ENCODE measurements around the gene MPV17L.
"Not testable (repeated sequence)": the region's sequence is repeated elsewhere in the genome, so short reads cannot be mapped to it uniquely, and the experiment has no call there.

DNA sequence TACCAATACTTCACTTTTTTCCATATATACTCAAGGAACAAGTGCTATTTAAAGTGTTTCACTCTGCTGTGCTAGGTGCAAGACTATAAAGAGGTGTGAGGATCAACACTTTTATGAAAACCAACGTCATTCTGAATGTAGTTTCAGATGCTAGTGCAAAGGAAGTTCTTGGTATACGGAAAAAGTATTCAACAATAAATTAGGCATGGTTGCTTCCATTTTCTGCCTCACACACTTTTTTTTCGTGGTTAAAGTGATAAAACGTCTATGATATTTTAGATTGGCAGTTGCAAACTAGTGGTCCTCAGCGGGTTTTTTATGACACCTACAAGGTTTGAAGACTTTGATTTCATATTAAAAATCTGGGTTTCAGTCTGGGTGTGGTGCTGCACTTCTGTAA lies 5.6 kb upstream of the MPV17L start:
- TF ChIP-seq POLR2A (IDR thresholded peaks at IDR 0.05), result not testable (repeated sequence)
- TF ChIP-seq, protein P1, sequence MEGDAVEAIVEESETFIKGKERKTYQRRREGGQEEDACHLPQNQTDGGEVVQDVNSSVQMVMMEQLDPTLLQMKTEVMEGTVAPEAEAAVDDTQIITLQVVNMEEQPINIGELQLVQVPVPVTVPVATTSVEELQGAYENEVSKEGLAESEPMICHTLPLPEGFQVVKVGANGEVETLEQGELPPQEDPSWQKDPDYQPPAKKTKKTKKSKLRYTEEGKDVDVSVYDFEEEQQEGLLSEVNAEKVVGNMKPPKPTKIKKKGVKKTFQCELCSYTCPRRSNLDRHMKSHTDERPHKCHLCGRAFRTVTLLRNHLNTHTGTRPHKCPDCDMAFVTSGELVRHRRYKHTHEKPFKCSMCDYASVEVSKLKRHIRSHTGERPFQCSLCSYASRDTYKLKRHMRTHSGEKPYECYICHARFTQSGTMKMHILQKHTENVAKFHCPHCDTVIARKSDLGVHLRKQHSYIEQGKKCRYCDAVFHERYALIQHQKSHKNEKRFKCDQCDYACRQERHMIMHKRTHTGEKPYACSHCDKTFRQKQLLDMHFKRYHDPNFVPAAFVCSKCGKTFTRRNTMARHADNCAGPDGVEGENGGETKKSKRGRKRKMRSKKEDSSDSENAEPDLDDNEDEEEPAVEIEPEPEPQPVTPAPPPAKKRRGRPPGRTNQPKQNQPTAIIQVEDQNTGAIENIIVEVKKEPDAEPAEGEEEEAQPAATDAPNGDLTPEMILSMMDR (IDR thresholded peaks at IDR 0.05), result not testable (repeated sequence)
